Ishikawa (cell line): ENCODE measurements around the gene MPV17L.
"Not testable (repeated sequence)": the region's sequence is repeated elsewhere in the genome, so short reads cannot be mapped to it uniquely, and the experiment has no call there.

Experiments used
- CEBPB ChIP-seq: IDR thresholded peaks from 2 replicates; pipeline ENCODE4 v1.6.1; 2012
- CREB1 ChIP-seq: IDR thresholded peaks from 2 replicates; pipeline ENCODE4 v1.6.1; 2012; ENCODE audit warnings: low read depth
- EGR1 ChIP-seq: IDR thresholded peaks from 2 replicates; pipeline ENCODE4 v1.6.1; 2012
- EP300 ChIP-seq: IDR thresholded peaks from 2 replicates; pipeline ENCODE4 v1.6.1; 2012; ENCODE audit warnings: borderline replicate concordance
- FOXM1 ChIP-seq: IDR thresholded peaks from 2 replicates; pipeline ENCODE4 v1.6.1; 2012; ENCODE audit warnings: low read depth, borderline replicate concordance
- NFIC ChIP-seq: IDR thresholded peaks from 2 replicates; pipeline ENCODE4 v1.6.1; 2012
- RAD21 ChIP-seq: IDR thresholded peaks from 2 replicates; pipeline ENCODE4 v1.6.1; 2012; ENCODE audit warnings: low read depth
- TAF1 ChIP-seq: IDR thresholded peaks from 2 replicates; pipeline ENCODE4 v1.6.1; 2012; ENCODE audit warnings: low read depth, mild to moderate bottlenecking
- TCF12 ChIP-seq: IDR thresholded peaks from 2 replicates; pipeline ENCODE4 v1.6.1; 2012; ENCODE audit warnings: low read depth
- TEAD4 ChIP-seq: IDR thresholded peaks from 2 replicates; pipeline ENCODE4 v1.6.1; 2012
- YY1 ChIP-seq: IDR thresholded peaks from 2 replicates; pipeline ENCODE4 v1.6.1; 2012; ENCODE audit warnings: low read depth
- ZBTB7A ChIP-seq: IDR thresholded peaks from 2 replicates; pipeline ENCODE4 v1.6.1; 2012; ENCODE audit warnings: low read depth
- TF ChIP-seq, protein P1 (sequence below): IDR thresholded peaks from 2 replicates; pipeline ENCODE4 v1.6.1; 2012
- TF ChIP-seq, protein P2 (sequence below): IDR thresholded peaks from 2 replicates; pipeline ENCODE4 v1.6.1; 2012
- TF ChIP-seq, protein P3 (sequence below): IDR thresholded peaks from 2 replicates; pipeline ENCODE4 v1.6.1; 2012; ENCODE audit warnings: low read depth, mild to moderate bottlenecking

The MPV17L gene

DNA sequence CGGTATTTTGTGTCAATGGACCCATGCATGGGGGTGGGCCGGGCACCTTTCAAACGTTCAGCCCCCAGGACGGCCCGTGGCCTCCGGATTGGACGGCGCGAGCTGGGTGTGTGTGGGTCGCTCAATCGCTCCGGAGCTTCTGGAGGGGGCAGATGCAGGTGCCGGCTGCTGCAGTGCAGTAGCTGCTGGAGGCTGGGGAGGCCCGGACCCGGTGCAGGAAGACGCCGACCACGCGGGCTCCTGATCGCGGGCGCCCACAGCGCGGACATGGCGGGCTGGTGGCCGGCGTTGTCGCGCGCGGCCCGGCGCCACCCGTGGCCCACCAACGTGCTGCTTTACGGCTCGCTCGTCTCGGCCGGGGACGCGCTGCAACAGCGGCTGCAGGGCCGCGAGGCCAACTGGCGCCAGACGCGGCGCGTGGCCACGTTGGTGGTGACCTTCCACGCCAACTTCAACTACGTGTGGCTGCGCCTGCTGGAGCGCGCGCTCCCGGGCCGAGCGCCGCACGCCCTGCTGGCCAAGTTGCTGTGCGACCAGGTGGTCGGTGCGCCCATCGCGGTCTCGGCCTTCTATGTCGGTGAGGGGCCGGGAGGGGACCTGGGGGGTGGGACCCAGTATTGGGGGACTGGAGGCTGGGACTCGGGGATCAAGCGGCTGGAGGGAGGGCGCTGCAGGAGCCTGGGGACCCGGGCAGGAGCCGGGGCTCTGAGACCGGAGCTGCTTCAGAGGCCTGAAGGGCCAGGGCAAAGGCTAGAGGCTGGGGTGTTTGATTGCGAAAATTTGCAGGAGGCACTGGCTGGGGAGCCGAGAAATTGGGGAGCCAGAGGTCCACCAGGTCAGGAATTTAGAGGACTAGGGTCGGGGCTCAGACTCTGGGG is at the start of gene MPV17L:
Gene MPV17L, plus strand, starts transcription at position 124 of the 878 bp plus-strand sequence. Its CDS starts 144 bp downstream, at position 268.
- TF ChIP-seq, protein P1, sequence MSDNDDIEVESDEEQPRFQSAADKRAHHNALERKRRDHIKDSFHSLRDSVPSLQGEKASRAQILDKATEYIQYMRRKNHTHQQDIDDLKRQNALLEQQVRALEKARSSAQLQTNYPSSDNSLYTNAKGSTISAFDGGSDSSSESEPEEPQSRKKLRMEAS = peak; percentile 65; the same call in 1 of the 2 replicates
- TF ChIP-seq YY1 (0 out of 2 replicates have a peak, but pooled peaks have one; percentile 14), TAF1 (peak; percentile 56; the same call in 1 of the 2 replicates)

DNA sequence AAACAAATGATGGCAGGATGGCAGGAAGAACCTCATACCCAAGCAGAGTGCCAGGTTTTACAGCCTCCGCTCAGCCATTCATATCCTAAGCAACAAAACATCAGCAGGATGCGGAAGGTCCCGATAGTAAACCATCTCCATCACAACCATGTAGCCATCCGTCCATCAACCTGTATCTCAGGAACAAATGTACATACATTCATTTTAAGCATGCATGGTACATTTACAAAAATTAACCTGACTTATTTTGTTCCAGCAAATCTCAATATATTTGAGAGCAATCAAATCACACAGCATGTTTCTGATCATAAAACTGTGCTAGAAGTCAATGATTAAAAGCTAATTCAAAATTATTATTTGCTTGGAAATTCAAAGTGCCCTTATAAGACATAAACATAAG is 17.4 kb upstream of the MPV17L start, which contains the start of gene NPIPA5:
Gene NPIPA5, minus strand, starts transcription at position 101 of the 400 bp plus-strand sequence. Its CDS starts 0 bp downstream, at position 101.
- TF ChIP-seq, protein P2, sequence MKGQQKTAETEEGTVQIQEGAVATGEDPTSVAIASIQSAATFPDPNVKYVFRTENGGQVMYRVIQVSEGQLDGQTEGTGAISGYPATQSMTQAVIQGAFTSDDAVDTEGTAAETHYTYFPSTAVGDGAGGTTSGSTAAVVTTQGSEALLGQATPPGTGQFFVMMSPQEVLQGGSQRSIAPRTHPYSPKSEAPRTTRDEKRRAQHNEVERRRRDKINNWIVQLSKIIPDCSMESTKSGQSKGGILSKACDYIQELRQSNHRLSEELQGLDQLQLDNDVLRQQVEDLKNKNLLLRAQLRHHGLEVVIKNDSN = not testable (repeated sequence)
- not testable (repeated sequence) for TF ChIP-seq FOXM1
- TF ChIP-seq, protein P1 = not testable (repeated sequence)

DNA sequence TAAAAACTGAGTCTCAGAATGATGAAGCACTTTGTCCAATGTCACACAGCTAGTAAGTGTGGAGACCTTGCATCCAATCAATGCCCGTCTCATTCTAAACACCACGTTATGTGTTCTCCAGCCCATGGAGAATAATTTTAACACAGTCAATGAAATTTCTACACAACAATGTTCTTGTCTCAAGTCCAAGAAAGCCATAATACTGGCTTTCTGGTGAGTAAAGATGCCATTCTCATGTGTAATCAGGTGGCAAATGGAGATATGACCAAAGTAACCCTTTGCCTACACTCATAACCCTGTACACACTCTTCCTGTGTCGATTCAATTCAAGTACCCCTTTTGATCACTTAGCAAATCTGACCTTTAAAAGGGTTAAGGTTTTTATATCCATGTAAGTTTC is 12.7 kb upstream of the MPV17L start:
- TF ChIP-seq TEAD4 = peak; percentile 20; the same call in 1 of the 2 replicates

DNA sequence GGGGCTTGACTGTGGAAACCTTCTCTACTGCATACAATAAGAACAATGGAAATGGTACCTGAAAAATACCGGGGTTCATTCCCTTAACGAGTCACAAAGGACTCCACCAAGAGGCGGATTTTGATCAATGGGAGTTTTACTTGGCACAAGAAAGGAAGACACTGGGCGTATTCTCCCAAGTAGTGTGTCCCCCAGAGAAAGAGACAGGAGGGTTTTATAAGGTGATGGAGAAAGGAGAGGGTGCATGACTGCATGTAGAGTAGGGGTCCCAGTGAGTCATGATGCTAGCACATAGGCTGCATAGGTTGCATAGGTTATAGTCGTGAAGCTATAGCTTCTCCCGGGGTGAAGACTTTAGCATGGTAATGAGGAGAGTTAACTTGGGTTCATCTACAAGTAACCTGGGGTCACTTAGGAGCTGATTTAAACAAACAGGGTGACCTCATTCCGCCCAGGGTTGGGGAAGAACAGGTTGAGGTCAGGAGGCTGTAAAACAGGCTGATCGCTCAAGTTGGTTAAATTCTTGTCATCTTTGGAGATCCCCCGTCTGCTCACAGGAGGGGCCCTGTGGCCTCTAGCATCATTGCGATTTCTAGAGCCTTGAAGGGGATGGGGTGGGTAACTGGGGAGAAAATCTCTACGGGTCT is 1.5 kb downstream of the MPV17L start:
- TF ChIP-seq NFIC (no peak), CEBPB (no peak), TAF1 (no peak), ZBTB7A (no peak), EGR1 (no peak), TCF12 (no peak), EP300 (no peak), RAD21 (no peak), CREB1 (no peak), TEAD4 (no peak), FOXM1 (no peak), YY1 (no peak)
- TF ChIP-seq, protein P2 = no peak
- TF ChIP-seq, protein P1 = no peak
- TF ChIP-seq, protein P3, sequence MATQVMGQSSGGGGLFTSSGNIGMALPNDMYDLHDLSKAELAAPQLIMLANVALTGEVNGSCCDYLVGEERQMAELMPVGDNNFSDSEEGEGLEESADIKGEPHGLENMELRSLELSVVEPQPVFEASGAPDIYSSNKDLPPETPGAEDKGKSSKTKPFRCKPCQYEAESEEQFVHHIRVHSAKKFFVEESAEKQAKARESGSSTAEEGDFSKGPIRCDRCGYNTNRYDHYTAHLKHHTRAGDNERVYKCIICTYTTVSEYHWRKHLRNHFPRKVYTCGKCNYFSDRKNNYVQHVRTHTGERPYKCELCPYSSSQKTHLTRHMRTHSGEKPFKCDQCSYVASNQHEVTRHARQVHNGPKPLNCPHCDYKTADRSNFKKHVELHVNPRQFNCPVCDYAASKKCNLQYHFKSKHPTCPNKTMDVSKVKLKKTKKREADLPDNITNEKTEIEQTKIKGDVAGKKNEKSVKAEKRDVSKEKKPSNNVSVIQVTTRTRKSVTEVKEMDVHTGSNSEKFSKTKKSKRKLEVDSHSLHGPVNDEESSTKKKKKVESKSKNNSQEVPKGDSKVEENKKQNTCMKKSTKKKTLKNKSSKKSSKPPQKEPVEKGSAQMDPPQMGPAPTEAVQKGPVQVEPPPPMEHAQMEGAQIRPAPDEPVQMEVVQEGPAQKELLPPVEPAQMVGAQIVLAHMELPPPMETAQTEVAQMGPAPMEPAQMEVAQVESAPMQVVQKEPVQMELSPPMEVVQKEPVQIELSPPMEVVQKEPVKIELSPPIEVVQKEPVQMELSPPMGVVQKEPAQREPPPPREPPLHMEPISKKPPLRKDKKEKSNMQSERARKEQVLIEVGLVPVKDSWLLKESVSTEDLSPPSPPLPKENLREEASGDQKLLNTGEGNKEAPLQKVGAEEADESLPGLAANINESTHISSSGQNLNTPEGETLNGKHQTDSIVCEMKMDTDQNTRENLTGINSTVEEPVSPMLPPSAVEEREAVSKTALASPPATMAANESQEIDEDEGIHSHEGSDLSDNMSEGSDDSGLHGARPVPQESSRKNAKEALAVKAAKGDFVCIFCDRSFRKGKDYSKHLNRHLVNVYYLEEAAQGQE = no peak

DNA sequence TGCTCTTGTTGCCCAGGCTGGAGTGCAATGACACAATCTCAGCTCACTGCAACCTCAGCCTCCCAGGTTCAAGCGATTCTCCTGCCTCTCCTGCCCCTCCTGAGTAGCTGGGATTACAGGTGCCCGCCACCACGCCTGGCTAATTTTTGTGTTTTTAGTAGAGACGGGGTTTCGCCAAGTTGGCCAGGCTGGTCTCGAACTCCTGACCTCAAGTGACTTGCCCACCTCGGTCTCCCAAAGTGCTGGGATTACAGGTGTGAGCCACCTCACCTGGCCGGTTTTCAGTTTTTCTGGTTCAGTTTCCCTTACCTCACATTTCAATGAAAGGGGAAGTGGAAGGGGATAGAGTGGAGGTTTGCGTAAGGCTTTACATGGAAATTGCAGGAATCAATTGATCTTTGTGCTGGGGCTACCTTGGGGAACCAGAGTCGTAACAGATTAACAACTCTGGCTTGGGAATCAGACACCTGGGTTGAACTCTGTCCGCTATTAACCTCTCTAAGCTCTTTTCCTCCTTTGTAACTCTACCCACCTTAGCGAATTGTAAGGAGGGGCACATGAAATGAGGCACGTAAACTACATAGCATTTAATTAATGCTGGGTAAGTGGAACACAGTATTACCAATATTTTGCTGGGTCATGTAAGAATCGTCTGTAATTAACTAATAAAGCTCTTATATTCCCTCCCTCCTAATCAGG is 3.2 kb downstream of the MPV17L start:
- no peak for TF ChIP-seq CEBPB
- no peak for TF ChIP-seq FOXM1
- TF ChIP-seq, protein P3 = no peak
- TF ChIP-seq EP300 = no peak
- no peak for TF ChIP-seq EGR1

DNA sequence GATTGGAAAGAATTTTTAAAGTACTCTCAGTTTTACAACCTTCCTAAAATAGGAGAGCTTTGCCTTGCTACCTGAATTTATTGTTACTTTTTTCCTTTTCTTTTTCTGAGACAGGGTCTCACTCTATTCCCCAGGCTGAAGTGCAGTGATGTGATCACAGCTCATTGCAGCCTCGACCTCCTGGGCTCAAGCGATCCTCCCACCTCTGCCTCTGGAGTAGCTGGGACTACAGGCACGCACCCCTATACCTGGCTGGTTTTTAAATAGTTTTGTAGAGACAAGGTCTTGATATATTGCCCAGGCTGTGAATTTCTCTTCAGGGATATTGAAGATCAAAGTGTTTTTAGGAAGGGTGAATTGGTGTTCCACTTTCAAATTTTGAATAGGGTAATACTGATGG is 3.8 kb downstream of the MPV17L start:
- TF ChIP-seq ZBTB7A (no peak), EGR1 (no peak), FOXM1 (no peak), EP300 (no peak), YY1 (no peak)
- TF ChIP-seq, protein P3 = no peak
- TF ChIP-seq, protein P1 = no peak
